HG03108 (cell line): ENCODE data around the gene PRDM7.
"Not testable (repeated sequence)": the region's sequence is repeated elsewhere in the genome, so short reads cannot be mapped to it uniquely, and the experiment has no call there.

Source experiments
- ATAC-seq: cut with Tn5 transposase; IDR thresholded peaks from one replicate; pipeline ENCODE4 v1.9.1; 2021; ENCODE audit warnings: moderate library complexity; ENCODE audit not compliant: unreplicated experiment

The PRDM7 gene

GRCh38 chr16:90016339-90016950 lies 60.7 kb downstream of the PRDM7 start:
- no peak for ATAC-seq

- no peak for ATAC-seq
Measured at GRCh38 chr16:90015586-90016338, 61.4 kb downstream of the PRDM7 start.

- ATAC-seq = no peak
Measured at GRCh38 chr16:90012991-90013745, 64.0 kb downstream of the PRDM7 start.

- no peak for ATAC-seq
Measured at GRCh38 chr16:90011908-90012501, 65.1 kb downstream of the PRDM7 start.

- ATAC-seq = no peak
Measured at GRCh38 chr16:90011508-90011819, 65.7 kb downstream of the PRDM7 start.

- no peak for ATAC-seq
Measured at GRCh38 chr16:90010676-90011507, 66.2 kb downstream of the PRDM7 start.

- ATAC-seq = peak; percentile 7
Measured at GRCh38 chr16:90009172-90009899, 67.8 kb downstream of the PRDM7 start.

GRCh38 chr16:90008708-90009145 lies 68.4 kb downstream of the PRDM7 start:
- ATAC-seq = peak; percentile 53

GRCh38 chr16:90007635-90008234 lies 69.4 kb downstream of the PRDM7 start:
- not testable (repeated sequence) for ATAC-seq

- no peak for ATAC-seq
Measured at GRCh38 chr16:90007015-90007414, 70.1 kb downstream of the PRDM7 start.
